ENCODE results near the gene SORCS2. TPM values are rescaled to one million over a fixed set of nuclear protein-coding genes. Genes with fewer than 3 reads are reported as not detected.

Gene SORCS2
- total RNA-seq, 1 experiment from 2014 or later: 4.1 TPM

DNA sequence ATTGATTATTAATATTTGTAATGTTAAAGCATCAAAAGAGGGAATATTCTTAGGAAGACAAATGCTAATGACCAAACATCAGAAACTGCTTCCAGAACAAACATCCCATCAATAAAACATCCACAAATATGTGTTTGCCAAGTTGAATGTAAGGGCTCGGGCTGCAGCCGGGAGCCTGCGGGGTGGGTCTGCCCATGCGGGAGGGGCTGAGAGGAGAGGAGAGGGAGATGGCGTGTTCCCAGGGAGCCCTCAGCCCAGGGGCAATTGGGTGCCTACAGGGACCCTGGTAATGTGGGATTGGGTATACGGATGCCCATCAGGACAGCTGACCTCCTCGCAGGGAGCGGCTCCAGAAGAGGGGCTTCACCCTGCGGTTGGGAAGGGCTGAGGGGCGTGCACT lies 280.7 kb downstream of the SORCS2 start:
- no TSS peak for BruUV-seq (replicated peaks)
- intact Hi-C loops (cut with micrococcal nuclease): no loop called here
- Histone ChIP-seq H3K9me2 (replicated peaks; ENCODE audit: low read length) (no peaks in the 10 kb centered on the region), H3K4me2 (ENCODE audit: low read length) (no peak overlapping the region), H3K9ac (ENCODE audit: low read length) (no peak overlapping the region), H4K20me1 (ENCODE audit: low read length) (no peaks in the 10 kb centered on the region), H3K36me3 (ENCODE audit: low read depth, low read length) (no peaks in the 10 kb centered on the region), H3K27ac (ENCODE audit: low read length) (no peak overlapping the region), H3K79me2 (ENCODE audit: low read length) (no peaks in the 10 kb centered on the region), H3K27me3 (ENCODE audit: low read length) (no peaks in the 10 kb centered on the region), H3K9me3 (ENCODE audit: low read length) (no peaks in the 10 kb centered on the region), H2AFZ (ENCODE audit: low read length) (no peak overlapping the region), H3K4me3 (ENCODE audit: low read length) (no peak overlapping the region), H3F3A (ENCODE audit: low read length, unreplicated experiment) (no peaks in the 10 kb centered on the region), H3K4me1 (ENCODE audit: insufficient read depth, low read length) (no peaks in the 10 kb centered on the region)
- POLR2A ChIA-PET (ENCODE audit: unreplicated experiment): no interaction called here
- ATAC-seq (no peak), DNase-seq (no peak)
- CTCF ChIA-PET: interaction anchor here (0.5 kb wide), 1 partner anchor 158 kb away, joined by 3 read pairs; no protein-coding TSS in a partner anchor
- TF ChIP-seq EZH2phosphoT487 (IDR thresholded peaks at IDR 0.05; ENCODE audit: borderline replicate concordance, low read length): no peak
- TF ChIP-seq EZH2 (IDR thresholded peaks at IDR 0.05; ENCODE audit: low read length, unreplicated experiment): no peak
- TF ChIP-seq, protein P1, sequence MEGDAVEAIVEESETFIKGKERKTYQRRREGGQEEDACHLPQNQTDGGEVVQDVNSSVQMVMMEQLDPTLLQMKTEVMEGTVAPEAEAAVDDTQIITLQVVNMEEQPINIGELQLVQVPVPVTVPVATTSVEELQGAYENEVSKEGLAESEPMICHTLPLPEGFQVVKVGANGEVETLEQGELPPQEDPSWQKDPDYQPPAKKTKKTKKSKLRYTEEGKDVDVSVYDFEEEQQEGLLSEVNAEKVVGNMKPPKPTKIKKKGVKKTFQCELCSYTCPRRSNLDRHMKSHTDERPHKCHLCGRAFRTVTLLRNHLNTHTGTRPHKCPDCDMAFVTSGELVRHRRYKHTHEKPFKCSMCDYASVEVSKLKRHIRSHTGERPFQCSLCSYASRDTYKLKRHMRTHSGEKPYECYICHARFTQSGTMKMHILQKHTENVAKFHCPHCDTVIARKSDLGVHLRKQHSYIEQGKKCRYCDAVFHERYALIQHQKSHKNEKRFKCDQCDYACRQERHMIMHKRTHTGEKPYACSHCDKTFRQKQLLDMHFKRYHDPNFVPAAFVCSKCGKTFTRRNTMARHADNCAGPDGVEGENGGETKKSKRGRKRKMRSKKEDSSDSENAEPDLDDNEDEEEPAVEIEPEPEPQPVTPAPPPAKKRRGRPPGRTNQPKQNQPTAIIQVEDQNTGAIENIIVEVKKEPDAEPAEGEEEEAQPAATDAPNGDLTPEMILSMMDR (conservative IDR thresholded peaks at IDR 0.05; ENCODE audit: low read depth, low read length): no peak

DNA sequence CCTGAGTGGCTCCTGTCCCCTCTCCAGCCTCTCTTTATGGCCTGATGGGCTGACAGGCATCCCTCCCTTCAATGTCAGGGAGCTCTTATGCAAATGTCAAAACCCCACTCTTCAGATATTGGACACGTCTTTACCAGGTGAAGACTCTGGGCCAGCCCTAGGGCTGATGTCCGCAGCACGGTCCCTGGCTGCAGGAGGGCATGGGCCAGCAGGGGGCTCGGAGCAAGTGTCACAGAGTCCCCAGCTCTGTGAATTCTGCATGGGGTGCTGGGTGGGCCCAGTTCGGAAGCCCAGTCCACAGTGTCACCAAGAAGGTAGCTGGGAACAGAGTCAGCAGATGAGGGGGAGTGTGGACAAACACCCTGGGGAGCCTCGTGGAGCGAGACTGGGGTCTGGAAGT lies 282.0 kb downstream of the SORCS2 start:
- H3K4me1 ChIP-seq (ENCODE audit: insufficient read depth, low read length): no peaks in the 10 kb centered on the region
- ChIA-PET CTCF (no interaction called here), POLR2A (ENCODE audit: unreplicated experiment) (no interaction called here)
- H3K27ac ChIP-seq (ENCODE audit: low read length): no peak overlapping the region
- no peak overlapping the region for H3K9ac ChIP-seq (ENCODE audit: low read length)
- no peak for DNase-seq
- no peaks in the 10 kb centered on the region for H3K9me2 ChIP-seq (replicated peaks; ENCODE audit: low read length)
- no peaks in the 10 kb centered on the region for H3K79me2 ChIP-seq (ENCODE audit: low read length)
- H2AFZ ChIP-seq (ENCODE audit: low read length): no peak overlapping the region
- no peaks in the 10 kb centered on the region for H3K36me3 ChIP-seq (ENCODE audit: low read depth, low read length)
- H3K4me3 ChIP-seq (ENCODE audit: low read length): no peak overlapping the region
- no TSS peak for BruUV-seq (replicated peaks)
- H3K9me3 ChIP-seq (ENCODE audit: low read length): no peaks in the 10 kb centered on the region
- no peaks in the 10 kb centered on the region for H3F3A ChIP-seq (ENCODE audit: low read length, unreplicated experiment)
- no peaks in the 10 kb centered on the region for H4K20me1 ChIP-seq (ENCODE audit: low read length)
- intact Hi-C loops (cut with micrococcal nuclease): no loop called here
- H3K4me2 ChIP-seq (ENCODE audit: low read length): no peak overlapping the region
- no peaks in the 10 kb centered on the region for H3K27me3 ChIP-seq (ENCODE audit: low read length)
- no peak for ATAC-seq
- TF ChIP-seq EZH2 (IDR thresholded peaks at IDR 0.05; ENCODE audit: low read length, unreplicated experiment) (no peak), EZH2phosphoT487 (IDR thresholded peaks at IDR 0.05; ENCODE audit: borderline replicate concordance, low read length) (no peak)
- TF ChIP-seq, protein P1 (conservative IDR thresholded peaks at IDR 0.05; ENCODE audit: low read depth, low read length): no peak

DNA sequence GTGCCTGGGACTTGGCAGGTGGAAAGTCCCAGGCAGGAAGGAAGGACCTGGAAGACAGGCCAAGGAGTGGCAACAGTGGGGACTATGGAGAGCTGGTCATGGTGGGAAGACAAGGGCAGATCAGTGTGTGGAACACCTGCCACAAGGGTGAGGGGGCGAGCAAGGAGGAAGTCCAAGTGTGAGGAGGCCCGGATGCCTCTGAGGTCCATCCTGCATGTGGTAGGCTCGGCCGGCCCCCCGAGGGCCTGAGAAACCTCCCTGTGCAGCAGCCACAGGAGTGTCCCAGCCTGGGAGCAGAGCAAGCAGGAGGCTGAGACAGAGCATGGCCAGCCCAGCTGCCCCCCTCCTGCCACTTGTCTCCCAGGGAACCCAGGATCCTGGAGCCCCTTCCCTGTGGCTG lies 282.9 kb downstream of the SORCS2 start:
- ATAC-seq: no peak
- no peaks in the 10 kb centered on the region for H3F3A ChIP-seq (ENCODE audit: low read length, unreplicated experiment)
- no peaks in the 10 kb centered on the region for H3K79me2 ChIP-seq (ENCODE audit: low read length)

More for the DNA sequence above, 282.9 kb downstream of the SORCS2 start:
- Histone ChIP-seq H3K4me3 (ENCODE audit: low read length) (no peak overlapping the region), H3K36me3 (ENCODE audit: low read depth, low read length) (no peaks in the 10 kb centered on the region), H3K9ac (ENCODE audit: low read length) (no peak overlapping the region), H3K27me3 (ENCODE audit: low read length) (no peaks in the 10 kb centered on the region), H3K27ac (ENCODE audit: low read length) (no peak overlapping the region), H4K20me1 (ENCODE audit: low read length) (no peaks in the 10 kb centered on the region), H3K4me1 (ENCODE audit: insufficient read depth, low read length) (no peaks in the 10 kb centered on the region), H2AFZ (ENCODE audit: low read length) (no peak overlapping the region), H3K4me2 (ENCODE audit: low read length) (no peak overlapping the region), H3K9me3 (ENCODE audit: low read length) (no peaks in the 10 kb centered on the region), H3K9me2 (replicated peaks; ENCODE audit: low read length) (no peaks in the 10 kb centered on the region)
- DNase-seq: no peak
- CTCF ChIA-PET: no interaction called here
- POLR2A ChIA-PET (ENCODE audit: unreplicated experiment): no interaction called here
- intact Hi-C loops (cut with micrococcal nuclease): no loop called here
- BruUV-seq (replicated peaks): no TSS peak
- TF ChIP-seq, protein P1 (conservative IDR thresholded peaks at IDR 0.05; ENCODE audit: low read depth, low read length): no peak
- TF ChIP-seq EZH2 (IDR thresholded peaks at IDR 0.05; ENCODE audit: low read length, unreplicated experiment): no peak
- TF ChIP-seq EZH2phosphoT487 (IDR thresholded peaks at IDR 0.05; ENCODE audit: borderline replicate concordance, low read length): no peak

All from PC-3 (cell line).